Measurements from ENCODE around the gene FRAT2. TPM values are rescaled to one million over a fixed set of nuclear protein-coding genes. Genes with fewer than 3 reads are reported as not detected.

FRAT2 gene
- total RNA-seq, 4 donors from 2014 or later: 40.9 to 62.0 (median 57.7) TPM

DNA sequence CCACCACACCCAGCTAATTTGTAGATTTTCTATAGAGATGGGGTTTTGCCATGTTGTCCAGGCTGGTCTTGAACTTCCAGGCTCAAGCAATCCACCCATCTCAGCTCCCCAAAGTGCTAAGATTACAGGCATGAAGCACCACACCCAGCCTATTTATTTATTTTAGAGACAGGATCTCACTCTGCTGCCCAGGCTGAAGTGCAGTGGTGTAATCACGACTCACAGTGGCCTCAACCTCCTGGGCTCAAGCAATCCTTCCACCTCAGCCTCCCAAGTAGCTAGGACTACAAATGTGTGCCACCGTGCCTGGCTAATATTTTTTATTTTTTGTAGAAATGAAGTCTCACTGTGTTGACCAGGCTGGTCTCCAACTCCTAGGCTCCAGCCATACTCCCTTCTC lies 6.9 kb upstream of the FRAT2 start:
- DNase-seq (ENCODE audit: low spot score in 2 of 2): no peak
- H3K4me3 ChIP-seq (ENCODE audit: low read depth, poor library complexity, severe bottlenecking): no peak overlapping the region
- 76 to 81% methylated on average over 2 of the region's 2 CpGs for WGBS, 2 donors
- intact Hi-C loops (cut with DNase I; ENCODE audit: low total_unique reads): no loop called here
- TF ChIP-seq, protein P1, sequence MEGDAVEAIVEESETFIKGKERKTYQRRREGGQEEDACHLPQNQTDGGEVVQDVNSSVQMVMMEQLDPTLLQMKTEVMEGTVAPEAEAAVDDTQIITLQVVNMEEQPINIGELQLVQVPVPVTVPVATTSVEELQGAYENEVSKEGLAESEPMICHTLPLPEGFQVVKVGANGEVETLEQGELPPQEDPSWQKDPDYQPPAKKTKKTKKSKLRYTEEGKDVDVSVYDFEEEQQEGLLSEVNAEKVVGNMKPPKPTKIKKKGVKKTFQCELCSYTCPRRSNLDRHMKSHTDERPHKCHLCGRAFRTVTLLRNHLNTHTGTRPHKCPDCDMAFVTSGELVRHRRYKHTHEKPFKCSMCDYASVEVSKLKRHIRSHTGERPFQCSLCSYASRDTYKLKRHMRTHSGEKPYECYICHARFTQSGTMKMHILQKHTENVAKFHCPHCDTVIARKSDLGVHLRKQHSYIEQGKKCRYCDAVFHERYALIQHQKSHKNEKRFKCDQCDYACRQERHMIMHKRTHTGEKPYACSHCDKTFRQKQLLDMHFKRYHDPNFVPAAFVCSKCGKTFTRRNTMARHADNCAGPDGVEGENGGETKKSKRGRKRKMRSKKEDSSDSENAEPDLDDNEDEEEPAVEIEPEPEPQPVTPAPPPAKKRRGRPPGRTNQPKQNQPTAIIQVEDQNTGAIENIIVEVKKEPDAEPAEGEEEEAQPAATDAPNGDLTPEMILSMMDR (IDR thresholded peaks at IDR 0.05): no peak
- no peak for TF ChIP-seq POLR2A (IDR thresholded peaks at IDR 0.05)

DNA sequence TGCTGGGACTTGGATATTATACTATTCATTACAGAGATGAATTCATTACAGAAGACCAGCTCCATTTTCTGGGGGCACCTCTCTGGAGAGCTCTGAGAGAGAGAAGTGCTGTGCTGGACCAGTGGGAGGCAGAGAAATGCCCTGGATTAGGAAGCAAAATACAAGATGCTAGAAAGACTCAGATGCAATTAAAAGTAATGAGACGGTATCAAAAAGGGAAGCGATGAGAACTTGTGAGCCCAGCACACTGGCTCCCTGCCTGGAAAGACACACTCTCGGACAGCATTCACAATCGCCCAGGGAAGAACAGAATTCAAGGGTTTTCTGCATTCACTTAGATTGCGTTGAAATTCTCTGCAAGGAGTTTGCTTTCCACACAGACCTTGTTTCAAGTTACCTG lies 3.5 kb upstream of the FRAT2 start:
- WGBS, 2 donors: 38 to 47% methylated on average over 5 of the region's 5 CpGs
- DNase-seq (ENCODE audit: low spot score in 2 of 2): no peak
- no peak for TF ChIP-seq POLR2A (IDR thresholded peaks at IDR 0.05)
- TF ChIP-seq, protein P1 (IDR thresholded peaks at IDR 0.05): no peak
- intact Hi-C loops (cut with DNase I; ENCODE audit: low total_unique reads): loop anchor here (10.0 kb wide), 1 partner anchor 63 kb away; no protein-coding TSS in a partner anchor
- no peak overlapping the region for H3K4me3 ChIP-seq (ENCODE audit: low read depth, poor library complexity, severe bottlenecking)

DNA sequence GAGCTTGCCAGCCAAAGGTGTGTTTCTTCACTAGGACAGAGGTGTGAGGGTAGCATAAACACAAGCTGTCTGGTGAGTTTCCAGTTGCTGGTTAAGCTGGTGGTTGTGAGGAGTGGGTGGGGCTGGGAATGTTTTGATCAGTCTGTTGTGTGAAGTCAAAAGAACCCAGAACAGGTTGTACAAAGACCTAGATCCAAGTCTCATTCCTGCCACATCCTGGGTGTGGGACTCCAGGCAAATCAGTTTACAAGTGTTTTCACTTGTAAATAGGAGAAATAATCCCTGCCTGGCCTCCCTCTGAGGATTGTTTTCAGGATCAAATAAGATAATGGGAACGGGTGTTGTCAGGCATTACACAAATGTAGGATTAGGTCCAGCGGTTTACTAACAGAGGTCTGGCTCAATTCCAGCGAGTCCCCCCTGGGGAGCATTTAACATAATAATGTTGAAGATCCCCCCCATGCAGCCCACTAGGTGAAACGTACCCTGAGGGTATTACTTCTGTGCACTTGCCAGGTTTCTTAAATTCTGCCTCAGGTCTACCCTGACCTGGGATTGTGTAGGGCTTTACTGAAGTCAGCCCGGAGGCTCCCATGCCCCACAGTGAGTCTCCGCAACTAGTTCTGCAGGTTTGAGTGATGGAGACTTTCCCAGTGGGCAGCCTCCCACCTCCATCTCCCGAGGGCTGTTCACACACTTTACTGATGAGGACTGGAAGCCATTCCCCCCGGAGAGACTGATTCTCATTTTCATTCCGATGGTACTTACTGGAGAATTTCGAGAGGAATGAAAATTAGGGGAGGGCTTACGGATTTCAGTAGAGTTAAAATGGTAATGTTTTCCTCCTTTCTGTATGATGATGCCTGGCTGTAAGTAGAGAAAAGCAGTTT lies 2.7 kb upstream of the FRAT2 start:
- TF ChIP-seq, protein P1 (IDR thresholded peaks at IDR 0.05): no peak
- no peak for TF ChIP-seq POLR2A (IDR thresholded peaks at IDR 0.05)
- peak; percentile 82 to 87 for DNase-seq (ENCODE audit: low spot score in 2 of 2)
- no peak overlapping the region for H3K4me3 ChIP-seq (ENCODE audit: low read depth, poor library complexity, severe bottlenecking)
- intact Hi-C loops (cut with DNase I; ENCODE audit: low total_unique reads): loop anchor here (10.0 kb wide), 1 partner anchor 62 kb away; no protein-coding TSS in a partner anchor
- WGBS, 2 donors: 16 to 20% methylated on average over 11 of the region's 11 CpGs

- intact Hi-C loops (cut with DNase I; ENCODE audit: low total_unique reads): loop anchor here (10.0 kb wide), 1 partner anchor 62 kb away; no protein-coding TSS in a partner anchor
- TF ChIP-seq, protein P1 (IDR thresholded peaks at IDR 0.05): no peak
- TF ChIP-seq POLR2A (IDR thresholded peaks at IDR 0.05): no peak
- DNase-seq (ENCODE audit: low spot score in 2 of 2): no peak
- 16 to 19% methylated on average over 5 of the region's 5 CpGs for WGBS, 2 donors
- H3K4me3 ChIP-seq (ENCODE audit: low read depth, poor library complexity, severe bottlenecking): no peak overlapping the region
Observed at GRCh38 chr10:97336446-97336845, 1.9 kb upstream of the FRAT2 start.

DNA sequence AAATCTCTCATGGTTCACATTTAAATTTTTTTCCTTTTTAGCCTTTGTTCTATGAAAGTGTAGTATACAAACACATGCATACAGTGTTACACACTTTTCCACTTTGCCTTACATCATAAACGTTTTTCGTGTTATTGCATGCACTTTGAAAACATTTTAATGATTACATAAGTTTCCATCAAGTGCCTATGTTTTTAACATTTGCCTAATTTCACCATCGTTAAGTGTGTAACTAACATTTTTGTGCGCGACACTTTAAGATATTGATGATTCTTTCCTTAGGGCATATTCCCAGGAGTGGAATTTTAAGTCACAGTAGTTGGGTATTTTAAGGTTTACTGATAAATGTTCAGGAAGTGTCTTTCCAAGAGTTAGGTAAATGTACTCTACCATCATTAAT lies 1.5 kb upstream of the FRAT2 start:
- TF ChIP-seq, protein P1 (IDR thresholded peaks at IDR 0.05): no peak
- no peak for TF ChIP-seq POLR2A (IDR thresholded peaks at IDR 0.05)
- no peak for DNase-seq (ENCODE audit: low spot score in 2 of 2)
- intact Hi-C loops (cut with DNase I; ENCODE audit: low total_unique reads): loop anchor here (10.0 kb wide), 1 partner anchor 61 kb away; no protein-coding TSS in a partner anchor
- 32 to 34% methylated on average over 5 of the region's 5 CpGs for WGBS, 2 donors
- H3K4me3 ChIP-seq (ENCODE audit: low read depth, poor library complexity, severe bottlenecking): no peak overlapping the region
